ENCODE measurements around the gene NIN.

The NIN gene

GRCh38 chr14:50814161-50814560 is 16.8 kb downstream of the NIN start:
- TF ChIP-seq ZFX (IDR thresholded peaks at IDR 0.05) (no peak), CTCF (conservative IDR thresholded peaks at IDR 0.05) (no peak)
- H3K27ac ChIP-seq = no peak overlapping the region

GRCh38 chr14:50813544-50813863 is 17.5 kb downstream of the NIN start:
- no peak overlapping the region for H3K27ac ChIP-seq
- TF ChIP-seq ZFX (IDR thresholded peaks at IDR 0.05) = no peak

DNA sequence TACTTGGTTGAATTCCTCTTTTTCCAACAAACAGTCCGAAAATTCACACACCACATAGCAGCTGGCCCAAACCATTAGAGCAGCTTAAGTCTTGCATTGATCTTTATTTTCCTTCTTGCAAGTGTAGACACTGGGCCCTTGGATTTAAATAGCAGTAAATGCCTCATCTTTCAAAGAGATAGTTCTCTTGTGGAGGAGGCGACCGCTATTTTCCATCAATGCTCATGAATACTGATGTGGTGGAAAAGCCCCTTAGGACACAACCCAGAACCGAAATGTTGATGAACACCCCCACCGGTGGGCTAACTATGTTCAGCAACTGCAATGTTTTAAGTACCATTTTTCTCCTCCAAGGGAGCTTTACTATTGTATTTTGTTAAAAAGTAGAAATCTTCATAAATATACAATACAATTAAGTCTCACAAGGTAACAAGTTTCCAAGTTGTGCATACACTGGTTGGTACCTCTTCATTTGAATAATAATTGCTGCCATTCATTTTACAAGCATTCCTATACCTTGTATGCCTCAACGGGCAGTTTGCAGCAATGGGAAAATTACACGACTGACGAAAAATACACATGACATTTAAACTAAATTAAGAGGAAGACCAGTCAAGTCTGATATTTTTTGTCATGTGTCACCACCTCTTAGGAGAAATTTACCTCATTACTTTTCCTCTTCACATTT is 18.0 kb downstream of the NIN start:
- no peak overlapping the region for H3K27ac ChIP-seq
- TF ChIP-seq ZFX (IDR thresholded peaks at IDR 0.05) (no peak), CTCF (conservative IDR thresholded peaks at IDR 0.05) (no peak)

DNA sequence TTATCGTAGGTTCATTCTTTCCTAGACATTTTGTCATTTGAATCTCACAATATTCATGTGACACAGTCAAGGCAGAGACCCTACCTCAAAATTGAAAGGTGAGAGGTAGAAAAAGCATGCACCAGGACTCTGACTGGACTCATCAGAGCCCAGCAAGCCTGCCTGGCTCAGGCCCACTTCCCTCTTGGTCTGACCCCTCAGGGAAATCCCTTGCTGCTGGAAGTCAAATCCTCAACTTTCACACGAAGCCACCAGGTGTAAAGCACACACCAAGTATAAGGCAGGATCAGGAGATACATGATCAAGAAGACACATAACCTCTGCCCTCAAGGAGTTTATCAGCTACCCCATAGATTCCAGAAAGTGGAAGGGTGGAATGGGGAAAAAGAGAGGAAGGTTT is 18.8 kb downstream of the NIN start:
- TF ChIP-seq ZFX (IDR thresholded peaks at IDR 0.05) (no peak), CTCF (conservative IDR thresholded peaks at IDR 0.05) (no peak)
- no peak overlapping the region for H3K27ac ChIP-seq

DNA sequence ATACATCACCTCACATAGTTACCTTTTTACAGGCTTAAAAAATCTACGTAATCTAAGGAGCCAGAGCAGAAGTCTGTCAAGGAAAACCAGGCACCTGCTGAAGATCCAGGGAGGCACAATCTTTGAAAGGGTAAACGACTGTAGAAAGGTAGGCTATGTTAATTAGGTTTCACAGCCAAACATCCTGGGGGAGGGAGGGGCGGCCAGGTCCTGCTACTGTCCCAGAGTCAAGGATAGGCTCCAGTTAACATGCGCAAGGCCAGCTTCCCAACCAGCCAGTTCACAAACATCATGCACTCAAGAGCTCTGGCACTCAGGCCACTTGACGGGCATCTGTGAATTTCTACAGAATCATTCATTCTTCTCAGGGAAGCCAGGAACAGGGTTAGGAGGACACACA is 22.9 kb downstream of the NIN start:
- TF ChIP-seq ZFX (IDR thresholded peaks at IDR 0.05) (no peak), CTCF (conservative IDR thresholded peaks at IDR 0.05) (no peak)
- H3K27ac ChIP-seq = no peak overlapping the region

DNA sequence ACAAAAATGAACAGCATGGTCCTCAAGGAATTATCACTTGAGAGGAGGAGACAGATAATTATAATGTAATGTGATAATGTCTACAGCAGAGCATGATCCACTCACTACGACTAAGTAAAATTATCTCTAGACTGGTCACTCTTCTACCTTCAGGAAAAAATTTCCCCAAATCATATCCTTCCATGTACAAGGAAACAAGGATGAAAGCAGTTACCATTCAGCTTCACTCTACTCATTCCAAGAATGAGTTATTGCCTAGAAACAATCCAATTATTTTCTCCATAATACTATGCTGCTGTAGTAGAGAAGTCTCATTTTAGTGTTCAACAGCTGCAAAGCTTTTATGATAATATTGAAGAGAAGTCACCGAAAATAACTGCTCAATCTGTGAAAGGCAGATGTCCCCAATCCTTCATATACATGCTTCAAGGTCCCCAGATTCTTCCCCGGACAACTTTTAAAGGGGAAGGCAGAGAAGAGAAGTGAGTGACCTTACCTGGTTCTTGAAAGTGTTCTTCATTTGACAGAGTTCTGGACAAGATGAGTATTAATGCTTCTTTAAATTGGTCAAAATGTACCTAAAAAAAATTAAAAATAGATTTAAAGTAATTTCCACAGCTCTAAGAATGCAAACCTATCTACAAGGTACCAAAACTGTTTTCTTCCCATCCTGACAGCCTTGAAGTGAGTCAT is 24.6 kb downstream of the NIN start:
- no peak overlapping the region for H3K27ac ChIP-seq
- TF ChIP-seq ZFX (IDR thresholded peaks at IDR 0.05) (no peak), CTCF (conservative IDR thresholded peaks at IDR 0.05) (no peak)

GRCh38 chr14:50805396-50805795 is 25.6 kb downstream of the NIN start:
- no peak overlapping the region for H3K27ac ChIP-seq
- TF ChIP-seq CTCF (conservative IDR thresholded peaks at IDR 0.05) (no peak), ZFX (IDR thresholded peaks at IDR 0.05) (no peak)
